SU-DHL-6 (cell line): ENCODE measurements around the gene DACT3.

Experiments
- H2AFZ ChIP-seq: fragments of 200-600 bp; sonication (generic); 2 replicates; pipeline ENCODE4 v1.6.1; 2014; ENCODE audit warnings: low read depth, mild to moderate bottlenecking, moderate library complexity, mixed read lengths, antibody characterized with exemption, low read length; ENCODE audit not compliant: severe bottlenecking
- H3F3A ChIP-seq: fragments of 200-600 bp; shearing (Covaris generic); 2 replicates; pipeline ENCODE4 v1.6.0; 2016; ENCODE audit warnings: antibody characterized with exemption, mild to moderate bottlenecking; ENCODE audit not compliant: insufficient read depth
- H3K27ac ChIP-seq: fragments of 200-600 bp; sonication (generic); 2 replicates; pipeline ENCODE4 v1.5.1; 2016; ENCODE audit warnings: low read depth, mild to moderate bottlenecking, low read length, moderate library complexity, mixed read lengths
- H3K27me3 ChIP-seq: fragments of 200-600 bp; sonication (generic), shearing (Covaris generic); 2 replicates; pipeline ENCODE4 v1.6.0; 2014; ENCODE audit warnings: mild to moderate bottlenecking, low read length
- H3K36me3 ChIP-seq: fragments of 200-600 bp; sonication (generic); 2 replicates; pipeline ENCODE4 v1.6.1; 2014; ENCODE audit warnings: mild to moderate bottlenecking, low read length, mixed read lengths
- H3K4me2 ChIP-seq: fragments of 300-600, 200-600 bp; shearing (Covaris generic), sonication (generic); 2 replicates; pipeline ENCODE4 v1.6.0; 2014; ENCODE audit warnings: low read length, low read depth, mild to moderate bottlenecking; ENCODE audit not compliant: poor library complexity, severe bottlenecking
- H3K4me3 ChIP-seq: fragments of 200-600 bp; sonication (generic); 2 replicates; pipeline ENCODE4 v1.5.1; 2014; ENCODE audit warnings: antibody characterized with exemption, low read length, mild to moderate bottlenecking, mixed read lengths; ENCODE audit not compliant: insufficient read depth, poor library complexity, severe bottlenecking
- H3K79me2 ChIP-seq: fragments of 200-600 bp; sonication (generic); 2 replicates; pipeline ENCODE4 v1.6.1; 2014; ENCODE audit warnings: mild to moderate bottlenecking, low read length, moderate library complexity; ENCODE audit not compliant: insufficient read depth
- H3K9ac ChIP-seq: fragments of 200-600 bp; sonication (generic); 2 replicates; pipeline ENCODE4 v1.7.0; 2014; ENCODE audit warnings: mild to moderate bottlenecking, low read length
- H3K9me2 ChIP-seq: fragments of 200-600 bp; sonication (generic); replicated peaks from 2 replicates; pipeline ENCODE4 v1.6.1; 2014; ENCODE audit warnings: low read length; ENCODE audit not compliant: insufficient read depth
- H3K9me3 ChIP-seq: fragments of 200-600 bp; sonication (generic); 2 replicates; pipeline ENCODE4 v1.6.1; 2014; ENCODE audit warnings: low read length, mixed read lengths; ENCODE audit not compliant: insufficient read depth
- H4K20me1 ChIP-seq: fragments of 200-600 bp; sonication (generic); 2 replicates; pipeline ENCODE4 v1.6.1; 2014; ENCODE audit warnings: low read depth, mild to moderate bottlenecking, antibody characterized with exemption, low read length, moderate library complexity, mixed read lengths
- CTCF ChIP-seq: fragments of 200-600 bp; sonication (generic); IDR thresholded peaks from one replicate; pipeline ENCODE4 v1.5.1; 2017; ENCODE audit warnings: antibody characterized with exemption, mild to moderate bottlenecking, low read length, moderate library complexity; ENCODE audit not compliant: insufficient read depth, poor library complexity, severe bottlenecking
- EZH2phosphoT487 ChIP-seq: fragments of 200-600 bp; sonication (generic), shearing (Covaris generic); conservative IDR thresholded peaks from 2 replicates; pipeline ENCODE4 v1.6.1; 2018; ENCODE audit warnings: mild to moderate bottlenecking, antibody characterized with exemption, low read length, moderate library complexity, mixed read lengths

Gene DACT3

DNA sequence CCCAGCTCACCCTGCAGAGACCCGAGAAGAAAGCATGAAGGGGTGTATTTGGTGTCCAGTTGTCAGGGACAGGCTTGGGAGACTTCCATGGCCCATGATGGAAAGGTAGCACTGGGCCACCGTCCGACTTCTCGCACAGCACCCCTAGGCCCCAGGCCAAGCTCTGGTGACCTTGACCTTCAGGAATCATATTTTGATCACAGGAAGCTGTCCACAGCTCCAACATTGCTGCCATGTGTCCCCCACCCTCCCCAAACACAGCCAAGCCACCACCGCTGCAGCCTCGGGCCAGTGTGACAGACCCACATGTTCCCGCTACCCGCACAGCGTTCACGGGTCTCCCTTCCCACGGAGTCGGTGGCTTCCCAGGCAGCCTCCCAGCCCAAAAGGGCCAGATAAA lies 35.3 kb downstream of the DACT3 start:
- Histone ChIP-seq H3K4me2 (no peak overlapping the region), H3K79me2 (no peaks in the 10 kb centered on the region), H3K27ac (no peak overlapping the region), H3K9ac (no peak overlapping the region), H2AFZ (no peak overlapping the region), H3K4me3 (no peak overlapping the region), H4K20me1 (no peaks in the 10 kb centered on the region), H3F3A (no peaks in the 10 kb centered on the region), H3K9me3 (no peaks in the 10 kb centered on the region), H3K9me2 (no peaks in the 10 kb centered on the region), H3K36me3 (no peaks in the 10 kb centered on the region), H3K27me3 (no peaks in the 10 kb centered on the region)
- no peak for TF ChIP-seq CTCF
- TF ChIP-seq EZH2phosphoT487: no peak

DNA sequence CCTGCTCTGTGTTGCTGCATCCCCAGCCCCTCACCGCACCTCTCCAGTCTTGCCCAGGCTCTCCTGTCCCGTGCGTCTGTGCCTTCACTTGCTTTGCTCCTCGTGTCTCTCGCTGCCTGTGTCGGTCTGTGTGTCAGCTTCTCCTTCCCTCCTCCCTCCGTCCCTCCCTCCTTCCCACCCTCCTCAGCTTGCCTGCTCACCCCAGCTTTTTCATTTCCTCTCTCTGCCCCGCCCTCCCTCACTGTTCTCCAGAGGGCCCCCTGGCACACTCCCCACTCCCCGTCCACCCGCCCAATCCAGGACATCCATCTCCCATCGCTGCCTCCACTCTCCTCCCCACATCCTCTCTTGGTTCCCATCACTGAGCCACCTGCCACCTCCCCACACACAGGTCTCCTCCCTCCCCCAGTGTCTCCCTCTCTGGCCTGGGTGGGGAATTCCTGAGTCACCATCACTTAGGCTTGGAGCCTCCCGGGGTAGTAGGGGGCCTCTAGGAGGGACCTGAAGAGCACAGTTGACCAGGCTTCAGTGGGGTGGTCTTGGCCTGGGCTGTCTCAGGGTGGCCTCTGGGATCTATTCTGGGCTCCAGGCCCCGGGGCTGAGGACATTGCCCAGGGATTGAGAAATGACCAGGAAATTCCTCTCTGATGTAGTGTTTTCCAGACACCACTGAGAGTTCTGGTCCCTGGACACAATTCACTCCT lies 35.9 kb downstream of the DACT3 start, which contains the start of gene PTGIR:
Gene PTGIR (minus strand): TSS at position 132 of the 704 bp plus-strand sequence. CDS start 864 bp downstream, outside the sequence.
- H4K20me1 ChIP-seq: no peaks in the 10 kb centered on the region
- no peaks in the 10 kb centered on the region for H3F3A ChIP-seq
- no peaks in the 10 kb centered on the region for H3K36me3 ChIP-seq
- H3K4me3 ChIP-seq: no peak within 1 kb of the TSS
- no peak within 1 kb of the TSS for H3K9ac ChIP-seq
- no peak within 1 kb of the TSS for H2AFZ ChIP-seq
- no peaks in the 10 kb centered on the region for H3K27me3 ChIP-seq
- no peak within 1 kb of the TSS for H3K27ac ChIP-seq
- TF ChIP-seq CTCF (no peak), EZH2phosphoT487 (no peak)
- H3K9me2 ChIP-seq: no peaks in the 10 kb centered on the region
- H3K4me2 ChIP-seq: no peak within 1 kb of the TSS
- H3K79me2 ChIP-seq: no peaks in the 10 kb centered on the region
- no peaks in the 10 kb centered on the region for H3K9me3 ChIP-seq

DNA sequence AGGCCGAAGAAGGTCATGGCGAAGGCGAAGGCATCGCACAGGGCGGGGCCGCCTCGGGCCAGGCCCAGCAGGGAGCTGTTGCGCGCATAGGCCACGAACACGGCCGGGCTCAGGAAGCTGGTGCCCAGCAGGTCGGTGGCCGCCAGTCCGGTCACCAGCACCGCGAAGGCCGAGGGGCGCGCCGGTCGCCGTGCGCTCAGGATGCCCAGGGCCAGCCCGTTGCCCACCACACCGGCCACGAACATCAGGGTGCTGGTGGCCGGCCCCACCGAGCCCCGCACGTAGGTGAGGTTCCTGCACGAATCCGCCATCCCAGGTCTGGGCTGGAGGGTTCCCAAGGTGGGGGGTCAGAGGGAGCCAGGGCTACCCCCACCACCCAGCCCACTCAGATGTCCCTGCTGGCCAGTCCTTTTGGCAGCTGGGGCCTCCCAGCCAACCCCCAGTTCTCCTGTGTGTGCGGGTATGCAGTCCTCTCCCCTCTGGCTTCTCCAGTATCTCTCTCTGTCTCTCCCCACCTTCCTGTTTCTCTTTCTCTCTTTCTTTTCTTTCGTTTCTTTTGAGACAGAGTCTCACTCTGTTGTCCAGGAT lies 37.0 kb downstream of the DACT3 start:
- H2AFZ ChIP-seq: no peak overlapping the region
- no peaks in the 10 kb centered on the region for H3K9me3 ChIP-seq
- no peaks in the 10 kb centered on the region for H3K9me2 ChIP-seq
- H3K9ac ChIP-seq: no peak overlapping the region
- no peaks in the 10 kb centered on the region for H4K20me1 ChIP-seq
- no peak overlapping the region for H3K4me2 ChIP-seq
- no peaks in the 10 kb centered on the region for H3K36me3 ChIP-seq
- no peak overlapping the region for H3K27ac ChIP-seq
- H3F3A ChIP-seq: no peaks in the 10 kb centered on the region
- no peak for TF ChIP-seq CTCF
- no peak for TF ChIP-seq EZH2phosphoT487
- no peak overlapping the region for H3K4me3 ChIP-seq
- H3K27me3 ChIP-seq: no peaks in the 10 kb centered on the region
- no peaks in the 10 kb centered on the region for H3K79me2 ChIP-seq
